ENCODE results near the gene ANKRD11. TPM values are rescaled to one million over a fixed set of nuclear protein-coding genes. Genes with fewer than 3 reads are reported as not detected.
"Not testable (repeated sequence)": the region's sequence is repeated elsewhere in the genome, so short reads cannot be mapped to it uniquely, and the experiment has no call there.

Gene ANKRD11
- total RNA-seq, 1 donor from 2014 or later: 133 TPM

GRCh38 chr16:89456419-89456959 is 33.9 kb downstream of the ANKRD11 start:
- H3K4me3 ChIP-seq (ENCODE audit: low read depth, low read length): no peak overlapping the region
- no peak for DNase-seq (ENCODE audit: low read depth)
- no peak for TF ChIP-seq CTCF (IDR thresholded peaks at IDR 0.05; ENCODE audit: insufficient read depth, low read length, poor library complexity, severe bottlenecking)
- H3K36me3 ChIP-seq (ENCODE audit: control insufficient read depth, insufficient read depth, low read length): no peaks in the 10 kb centered on the region
- no peaks in the 10 kb centered on the region for H3K27me3 ChIP-seq (ENCODE audit: control insufficient read depth, insufficient read depth, low read length)

- no peak overlapping the region for H3K4me3 ChIP-seq (ENCODE audit: low read depth, low read length)
- H3K27me3 ChIP-seq (ENCODE audit: control insufficient read depth, insufficient read depth, low read length): no peaks in the 10 kb centered on the region
- no peak for TF ChIP-seq CTCF (IDR thresholded peaks at IDR 0.05; ENCODE audit: insufficient read depth, low read length, poor library complexity, severe bottlenecking)
- DNase-seq (ENCODE audit: low read depth): no peak
- no peaks in the 10 kb centered on the region for H3K36me3 ChIP-seq (ENCODE audit: control insufficient read depth, insufficient read depth, low read length)
Observed at GRCh38 chr16:89455692-89456091, 34.7 kb downstream of the ANKRD11 start.

- Histone ChIP-seq H3K36me3 (ENCODE audit: control insufficient read depth, insufficient read depth, low read length) (no peaks in the 10 kb centered on the region), H3K27me3 (ENCODE audit: control insufficient read depth, insufficient read depth, low read length) (no peaks in the 10 kb centered on the region), H3K4me3 (ENCODE audit: low read depth, low read length) (no peak overlapping the region)
- no peak for TF ChIP-seq CTCF (IDR thresholded peaks at IDR 0.05; ENCODE audit: insufficient read depth, low read length, poor library complexity, severe bottlenecking)
- no peak for DNase-seq (ENCODE audit: low read depth)
Observed at GRCh38 chr16:89455178-89455577, 35.2 kb downstream of the ANKRD11 start.

GRCh38 chr16:89454378-89455125 is 35.8 kb downstream of the ANKRD11 start:
- DNase-seq (ENCODE audit: low read depth); H3K27me3 ChIP-seq (ENCODE audit: control insufficient read depth, insufficient read depth, low read length); H3K4me3 ChIP-seq (ENCODE audit: low read depth, low read length); H3K36me3 ChIP-seq (ENCODE audit: control insufficient read depth, insufficient read depth, low read length): not testable (repeated sequence)

- H3K36me3 ChIP-seq (ENCODE audit: control insufficient read depth, insufficient read depth, low read length): no peaks in the 10 kb centered on the region
- TF ChIP-seq CTCF (IDR thresholded peaks at IDR 0.05; ENCODE audit: insufficient read depth, low read length, poor library complexity, severe bottlenecking): peak; percentile 20
- H3K27me3 ChIP-seq (ENCODE audit: control insufficient read depth, insufficient read depth, low read length): no peaks in the 10 kb centered on the region
- DNase-seq (ENCODE audit: low read depth): no peak
- no peak overlapping the region for H3K4me3 ChIP-seq (ENCODE audit: low read depth, low read length)
Observed at GRCh38 chr16:89453501-89454321, 36.6 kb downstream of the ANKRD11 start.

GRCh38 chr16:89452925-89453324 is 37.4 kb downstream of the ANKRD11 start:
- H3K4me3 ChIP-seq (ENCODE audit: low read depth, low read length): no peak overlapping the region
- no peak for TF ChIP-seq CTCF (IDR thresholded peaks at IDR 0.05; ENCODE audit: insufficient read depth, low read length, poor library complexity, severe bottlenecking)
- H3K36me3 ChIP-seq (ENCODE audit: control insufficient read depth, insufficient read depth, low read length): no peaks in the 10 kb centered on the region
- DNase-seq (ENCODE audit: low read depth): no peak
- no peaks in the 10 kb centered on the region for H3K27me3 ChIP-seq (ENCODE audit: control insufficient read depth, insufficient read depth, low read length)

Data from kidney epithelial cell (primary cell).